GM18526 (cell line): ENCODE results near the gene ATPAF2.

Source experiments
- POLR2A ChIP-seq: IDR thresholded peaks from 3 replicates; pipeline ENCODE4 v1.6.1; 2011; ENCODE audit not compliant: insufficient read length; ENCODE audit errors: extremely low read depth

The ATPAF2 gene

DNA sequence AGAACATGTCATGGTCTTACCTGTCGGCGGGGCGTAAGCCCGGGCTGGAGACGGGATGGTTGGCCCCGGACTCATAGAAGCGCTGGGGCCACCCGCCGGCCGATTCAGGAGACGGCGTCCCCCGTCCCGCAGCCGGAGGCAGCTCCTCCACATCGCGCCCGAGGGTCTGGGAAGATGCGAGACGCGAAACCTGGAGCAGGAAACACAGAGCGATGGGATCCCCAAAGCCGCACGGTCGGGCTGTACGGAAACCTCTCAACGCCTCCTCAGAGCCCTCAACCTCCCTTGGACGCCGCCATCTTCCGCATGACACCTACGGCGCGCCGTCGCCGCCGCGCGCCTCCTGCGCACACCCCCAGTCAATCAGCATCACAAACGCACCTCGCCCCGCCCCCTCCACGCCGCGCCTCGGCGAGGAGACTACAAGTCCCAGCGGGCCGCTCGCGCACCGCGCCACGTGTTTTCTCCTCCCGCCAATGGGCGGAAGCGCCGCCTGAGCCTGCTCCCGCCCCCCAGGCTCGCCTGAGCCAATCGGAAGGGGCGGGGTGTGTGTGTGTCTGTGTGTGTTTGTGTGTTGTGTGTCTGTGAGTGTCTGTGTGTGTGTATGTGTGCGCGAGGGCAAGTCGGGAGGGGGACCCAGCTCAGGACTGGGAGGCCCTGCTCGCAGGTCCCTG is at the start of gene ATPAF2, which contains the start of gene GID4:
Gene ATPAF2 (minus strand): TSS at position 308 of the 674 bp plus-strand sequence. CDS start 155 bp downstream, at position 153.
Gene GID4 (plus strand): TSS at position 548 of the 674 bp plus-strand sequence. CDS start 57 bp downstream, at position 605.
- TF ChIP-seq POLR2A, result peak; percentile 46

DNA sequence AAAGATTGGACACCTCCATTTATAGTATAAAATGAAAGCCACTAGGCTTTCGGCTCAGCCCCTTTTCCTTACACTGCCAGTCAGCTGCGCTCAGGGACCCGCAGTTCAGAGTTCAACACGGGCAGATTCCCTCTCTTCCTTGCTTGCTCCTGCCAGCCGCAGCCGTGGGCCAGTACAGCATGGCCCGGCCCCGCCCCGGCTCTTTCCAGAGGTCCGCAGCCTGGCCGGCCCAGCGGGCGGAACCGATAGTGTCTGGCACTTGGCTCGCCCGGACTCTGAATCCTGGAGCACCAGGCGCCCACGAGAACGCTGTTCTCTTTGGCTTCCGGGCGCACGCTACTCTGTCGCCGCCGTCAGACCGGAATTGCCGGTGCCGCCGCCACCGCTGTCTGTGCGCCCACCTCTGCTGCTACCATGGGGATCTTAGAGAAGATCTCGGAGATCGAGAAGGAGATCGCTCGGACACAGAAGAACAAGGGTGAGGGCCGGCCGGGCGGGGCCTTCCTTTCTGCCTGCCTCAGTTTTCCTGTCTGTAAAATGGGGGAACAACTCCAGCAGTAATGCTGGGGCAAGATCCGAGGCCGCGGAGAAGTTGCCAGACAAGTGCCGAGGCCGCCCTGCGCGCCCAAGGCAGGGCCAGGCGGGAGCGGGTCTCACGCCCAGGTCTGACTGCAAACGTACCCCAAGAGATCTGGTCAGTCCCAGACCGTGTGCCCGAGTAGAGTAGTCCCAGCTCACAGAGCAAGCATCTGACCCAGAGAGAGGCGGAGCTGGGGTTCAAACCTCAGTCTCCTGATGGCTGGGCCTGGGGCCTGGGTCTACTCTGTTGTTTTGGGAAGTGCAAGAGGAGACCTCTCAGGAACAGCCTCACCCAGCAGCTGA is 48.9 kb upstream of the ATPAF2 start, which contains the start of gene DRG2:
Gene DRG2 (plus strand): TSS at position 339 of the 882 bp plus-strand sequence. CDS start 76 bp downstream, at position 415.
- TF ChIP-seq POLR2A, result peak; percentile 84

DNA sequence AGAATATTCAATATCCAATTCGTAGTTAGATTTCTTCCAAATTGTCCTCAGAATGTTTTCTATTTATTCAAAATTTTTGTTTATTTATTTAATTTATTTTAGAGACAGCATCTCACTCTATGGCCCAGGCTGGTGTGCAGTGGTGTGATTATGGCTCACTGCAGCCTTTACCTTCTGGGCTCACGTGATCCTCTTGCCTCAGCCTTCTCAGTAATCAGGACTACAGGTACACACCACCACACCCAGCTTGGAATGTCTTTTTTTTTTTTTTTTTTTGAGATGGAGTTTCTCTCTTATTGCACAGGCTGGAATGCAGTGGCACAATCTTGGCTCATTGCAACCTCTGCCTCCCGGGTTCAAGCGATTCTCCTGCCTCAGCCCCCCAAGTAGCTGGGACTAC is 45.3 kb upstream of the ATPAF2 start:
- TF ChIP-seq POLR2A, result no peak

DNA sequence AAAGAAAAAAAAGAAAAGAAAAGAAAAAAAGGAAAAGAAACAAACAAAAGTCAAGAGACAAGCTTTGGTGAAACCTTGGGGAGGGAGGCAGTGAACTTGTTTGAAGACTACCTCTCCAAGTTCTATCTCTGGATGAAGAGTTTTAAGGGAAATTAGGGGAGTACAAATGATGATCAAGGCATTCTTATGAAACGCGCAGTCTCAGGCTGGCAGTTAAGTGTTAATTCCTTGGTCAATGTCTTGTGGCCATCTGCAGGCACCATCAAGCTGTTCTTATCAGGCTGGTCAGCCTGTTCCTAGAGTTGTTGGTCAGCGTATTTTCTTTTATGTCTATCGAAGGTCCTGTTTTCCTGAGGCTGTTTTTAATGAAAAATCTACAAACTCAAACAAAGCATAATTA is 40.6 kb upstream of the ATPAF2 start:
- TF ChIP-seq POLR2A, result no peak

DNA sequence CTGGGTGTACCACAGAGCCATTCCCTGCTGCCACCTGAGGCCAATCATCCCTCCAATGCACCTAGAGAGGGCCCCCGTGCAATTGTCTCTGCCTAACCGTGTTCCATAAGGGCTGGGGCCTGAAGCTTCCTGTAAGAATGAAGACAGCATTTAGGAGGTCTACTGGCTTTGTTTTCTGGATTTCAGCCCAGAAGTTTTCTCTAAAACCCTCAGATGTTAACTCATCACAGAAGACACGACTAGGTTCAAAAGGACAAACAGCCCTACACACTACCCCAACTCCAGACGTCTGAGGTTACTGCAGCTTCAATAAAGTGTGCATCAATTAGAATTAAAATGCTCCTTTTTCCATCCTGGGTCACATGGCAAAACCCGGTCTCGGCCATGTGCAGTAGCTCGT is 38.0 kb upstream of the ATPAF2 start:
- no peak for TF ChIP-seq POLR2A

DNA sequence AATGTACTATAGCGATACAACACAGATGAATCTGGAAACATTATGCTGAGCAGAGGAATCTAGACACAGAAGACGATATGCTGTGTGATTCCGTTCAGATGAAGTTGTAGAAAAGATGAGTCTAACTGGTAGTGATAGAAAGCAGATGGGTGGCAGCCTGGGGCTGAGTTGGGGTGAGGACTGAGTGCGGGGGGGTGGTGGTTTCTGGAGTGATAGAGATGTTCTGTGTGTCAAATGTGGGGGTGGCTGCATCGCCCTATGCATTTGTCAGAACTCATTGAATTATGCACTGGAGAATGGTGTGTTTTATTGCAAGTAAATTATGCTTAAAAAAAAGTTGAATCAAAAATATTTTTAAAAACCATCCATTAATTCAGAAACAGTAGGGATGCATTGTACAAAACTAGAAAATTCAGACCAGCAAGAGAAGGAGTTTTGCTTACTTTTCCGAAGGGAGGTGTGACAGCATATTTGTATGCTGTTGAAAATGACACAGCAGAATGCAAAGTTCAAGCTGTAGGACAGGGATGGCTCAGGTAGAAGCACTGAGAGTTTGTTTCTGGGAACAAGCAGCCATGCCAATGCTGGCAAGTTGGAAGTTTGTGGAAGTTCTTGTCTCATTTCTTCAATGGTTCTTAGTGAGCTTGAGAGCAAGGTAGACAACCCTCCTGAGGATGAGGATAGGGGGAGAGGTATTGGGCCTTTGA is 35.8 kb upstream of the ATPAF2 start:
- no peak for TF ChIP-seq POLR2A

DNA sequence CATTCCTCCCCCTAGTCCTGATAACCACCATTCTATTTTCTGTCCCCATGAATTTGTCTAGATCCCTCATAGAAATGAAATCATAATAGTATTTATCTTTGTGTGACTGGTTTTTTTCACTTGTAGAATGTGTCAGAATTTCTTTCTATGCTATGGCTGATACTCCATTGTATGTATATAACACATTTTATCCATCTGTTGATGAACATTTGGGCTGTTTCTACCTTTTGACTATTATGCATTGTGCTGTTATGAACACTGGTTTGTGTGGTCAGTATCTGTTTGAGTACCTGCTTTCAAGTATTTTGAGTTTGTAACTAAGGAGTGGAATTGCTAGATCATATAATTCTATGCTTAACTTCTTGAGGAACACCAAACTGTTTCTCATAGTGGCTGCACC is 32.8 kb upstream of the ATPAF2 start:
- TF ChIP-seq POLR2A, result no peak

DNA sequence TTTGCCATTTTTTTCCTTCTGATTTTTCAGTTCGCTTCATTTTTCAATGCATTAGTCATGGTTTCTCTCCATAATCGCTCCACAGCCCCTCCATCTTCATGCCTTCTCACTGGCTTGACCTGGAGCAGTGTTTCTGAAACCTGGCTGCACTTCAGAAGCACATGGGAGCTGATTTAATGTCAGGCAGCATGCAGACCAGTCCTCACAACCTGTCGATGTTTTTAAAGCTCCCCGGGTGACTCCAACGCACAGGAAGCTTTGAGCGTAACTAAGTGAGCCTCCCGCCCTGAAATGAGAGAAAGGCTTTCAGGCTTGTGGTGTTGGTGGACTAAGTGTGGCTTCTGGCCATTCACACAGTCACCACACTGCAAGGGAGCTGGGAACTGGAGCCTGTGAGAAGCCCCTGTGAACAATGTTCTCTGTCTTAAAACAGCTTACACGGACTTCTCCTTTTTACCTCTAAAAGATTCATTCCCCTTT is 31.9 kb upstream of the ATPAF2 start:
- no peak for TF ChIP-seq POLR2A

DNA sequence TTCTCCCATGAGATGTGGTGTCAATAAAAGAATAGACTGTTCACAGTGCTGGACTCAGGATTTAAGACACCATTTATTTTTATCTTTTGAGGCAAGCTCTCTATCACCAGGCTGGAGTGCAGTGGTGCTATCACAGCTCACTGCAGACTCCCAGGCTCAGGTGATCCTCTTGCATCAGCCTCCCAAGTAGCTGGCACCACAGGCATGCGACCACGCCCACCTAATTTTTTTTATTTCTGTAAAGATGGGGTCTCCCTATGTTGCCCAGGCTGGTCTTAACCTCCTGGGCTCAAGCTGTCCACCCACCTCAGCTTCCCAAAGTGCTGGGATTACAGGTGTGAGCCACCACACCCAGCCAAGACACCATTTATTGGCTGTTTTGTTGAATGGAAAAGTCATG is 30.1 kb upstream of the ATPAF2 start:
- TF ChIP-seq POLR2A, result no peak

DNA sequence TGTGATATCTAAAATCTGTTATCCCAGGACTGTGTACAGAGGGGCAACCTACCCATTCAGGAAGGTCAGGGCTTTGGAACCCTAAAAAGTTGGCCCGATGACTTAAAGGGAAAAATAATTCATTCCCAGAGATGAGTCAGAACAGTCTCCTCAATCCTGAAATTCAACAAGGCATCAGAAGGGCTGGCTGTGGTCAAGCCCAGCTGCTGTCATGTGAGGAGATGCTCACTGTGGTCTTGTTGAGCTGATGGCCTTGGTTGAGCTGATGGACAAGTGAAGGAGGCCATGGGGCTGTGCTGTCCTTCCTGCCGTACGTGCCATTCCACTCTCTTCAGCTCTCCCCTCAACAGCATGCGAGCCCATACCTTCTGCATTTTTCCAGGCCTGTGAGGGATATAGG is 27.9 kb upstream of the ATPAF2 start:
- no peak for TF ChIP-seq POLR2A

DNA sequence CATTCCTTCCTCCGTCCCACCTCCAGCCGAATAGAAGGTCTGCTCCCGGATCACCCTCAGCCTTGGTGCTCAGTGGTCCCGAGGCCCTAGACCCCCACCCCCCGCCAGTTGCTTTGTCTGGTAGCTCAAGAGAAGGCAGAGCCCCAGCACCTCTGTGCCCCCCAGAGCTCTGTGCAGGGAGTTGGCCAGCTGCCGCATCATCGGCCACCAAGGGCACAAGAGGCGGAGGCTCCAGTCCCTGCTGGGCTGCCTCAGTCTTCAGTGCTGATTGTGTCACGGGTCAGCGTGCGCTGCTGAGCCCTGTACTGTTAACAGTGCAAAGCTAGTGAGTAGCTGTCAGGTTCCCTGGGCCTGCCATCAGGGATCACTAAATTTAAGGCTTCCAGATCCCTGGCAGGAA is 26.6 kb upstream of the ATPAF2 start:
- no peak for TF ChIP-seq POLR2A

DNA sequence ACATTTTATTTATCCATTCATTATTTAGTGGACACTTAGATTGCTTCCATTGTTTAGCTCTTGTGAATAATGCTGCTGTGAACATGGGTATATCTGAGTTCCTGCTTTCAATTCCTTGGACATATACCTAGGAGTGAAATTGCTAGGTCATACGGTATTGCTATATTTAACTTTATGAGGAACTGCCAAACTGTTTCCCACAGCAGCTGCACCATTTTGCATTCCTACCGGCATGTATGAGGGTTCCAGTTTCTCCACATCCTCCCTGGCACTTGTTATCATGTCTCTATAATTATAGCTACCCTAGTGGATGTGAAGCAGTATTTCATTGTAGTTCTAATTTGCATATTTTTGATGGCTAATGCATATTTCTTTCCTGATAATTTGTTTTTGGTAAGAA is 25.1 kb upstream of the ATPAF2 start:
- no peak for TF ChIP-seq POLR2A

DNA sequence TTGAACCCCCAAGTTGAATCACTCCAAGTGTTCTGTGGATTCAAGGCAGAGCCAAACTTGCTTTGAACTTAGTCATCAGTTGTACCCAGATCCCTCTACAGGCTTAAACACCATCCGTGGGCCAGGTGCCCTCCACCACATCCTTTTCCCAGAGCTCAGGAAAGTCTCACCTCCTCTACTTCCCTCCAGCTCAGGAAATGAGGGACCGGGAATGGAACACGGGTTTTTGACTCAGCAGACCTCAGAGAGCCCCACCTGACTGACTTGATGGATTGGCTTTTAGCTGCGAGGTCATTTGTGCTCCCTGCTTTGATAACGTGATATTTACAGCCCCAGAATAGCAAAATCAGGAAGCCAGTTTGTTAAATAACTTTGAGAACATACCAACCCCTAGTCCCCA is 20.3 kb upstream of the ATPAF2 start:
- TF ChIP-seq POLR2A, result no peak

DNA sequence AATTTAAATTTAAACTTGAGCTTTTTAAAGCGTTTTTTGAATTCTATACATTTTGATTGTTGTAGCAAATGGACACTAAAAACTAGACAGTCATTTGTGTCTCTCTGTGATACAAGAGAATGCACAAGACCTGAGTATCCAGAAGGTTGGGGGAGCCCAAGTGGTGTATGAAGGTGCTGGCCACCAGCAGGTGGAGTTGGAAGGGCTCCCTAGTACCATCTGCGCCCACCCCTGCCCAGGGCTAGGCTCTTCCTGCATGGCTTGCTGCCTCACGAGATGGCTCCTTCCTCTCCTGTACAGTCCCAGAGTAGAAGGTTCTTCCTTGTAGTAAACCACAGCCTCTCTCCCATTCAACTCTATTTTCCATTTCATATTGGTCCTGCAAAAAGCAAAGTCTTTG is 17.2 kb upstream of the ATPAF2 start:
- no peak for TF ChIP-seq POLR2A

DNA sequence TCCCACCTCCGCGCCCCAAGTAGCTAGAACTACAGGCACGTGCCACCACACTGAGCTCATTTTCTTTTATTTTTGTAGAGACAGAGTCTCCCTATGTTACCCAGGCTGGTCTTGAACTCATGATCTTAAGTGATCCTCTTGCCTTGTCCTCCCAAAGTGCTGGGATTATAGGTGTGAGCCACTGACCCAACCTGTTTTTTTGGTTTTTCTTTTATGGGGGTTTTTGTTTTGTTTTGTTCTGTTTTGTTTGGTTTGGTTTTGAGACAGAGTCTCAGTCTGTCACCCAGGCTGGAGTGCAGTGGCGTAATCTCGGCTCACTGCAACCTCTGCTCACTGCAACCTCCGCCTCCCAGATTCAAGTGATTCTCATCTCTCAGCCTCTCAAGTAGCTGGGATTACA is 16.6 kb upstream of the ATPAF2 start:
- no peak for TF ChIP-seq POLR2A
